ENCODE data around the gene HSPE1. TPM values are rescaled to one million over a fixed set of nuclear protein-coding genes. Genes with fewer than 3 reads are reported as not detected.

HSPE1 gene
- total RNA-seq, 1 experiment from 2014 or later: 321 TPM

DNA sequence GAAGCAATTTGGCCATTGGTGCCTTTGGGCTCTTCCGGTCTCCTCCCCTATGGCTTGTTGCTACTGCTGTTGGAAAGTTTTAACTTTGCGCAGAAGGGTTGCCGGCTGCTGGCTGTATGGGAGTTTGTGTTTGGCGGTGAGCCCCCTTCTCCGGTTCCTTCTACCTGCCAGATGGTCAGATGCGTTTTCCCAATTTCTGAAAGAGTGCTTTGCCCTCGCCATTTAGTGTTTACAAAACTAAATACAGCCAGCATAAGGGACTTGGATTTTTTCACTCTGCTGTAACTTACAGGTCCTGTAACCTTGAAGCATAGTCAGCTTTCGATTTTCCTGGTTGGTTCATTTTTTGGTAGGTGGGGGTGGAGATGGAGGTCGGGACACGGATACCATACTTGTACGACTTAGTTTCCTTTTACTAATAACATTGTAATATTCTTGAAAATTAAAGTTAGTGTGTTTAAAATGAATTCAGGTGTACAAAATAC is 46.2 kb upstream of the HSPE1 start:
- ATAC-seq: peak; percentile 56
- ChIA-PET POLR2A (ENCODE audit: unreplicated experiment) (no interaction called here), CTCF (no interaction called here)
- Histone ChIP-seq H3K9me2 (replicated peaks; ENCODE audit: low read length) (no peaks in the 10 kb centered on the region), H3K9me3 (ENCODE audit: low read length) (no peaks in the 10 kb centered on the region), H3K4me1 (ENCODE audit: insufficient read depth, low read length) (peaks cover 11% of the 10 kb centered on the region), H3K4me2 (ENCODE audit: low read length) (peak overlapping the region; percentile 98), H3K36me3 (ENCODE audit: low read depth, low read length) (no peaks in the 10 kb centered on the region), H3K27ac (ENCODE audit: low read length) (peak overlapping the region; percentile 92), H3K27me3 (ENCODE audit: low read length) (no peaks in the 10 kb centered on the region), H2AFZ (ENCODE audit: low read length) (peak overlapping the region; percentile 79), H4K20me1 (ENCODE audit: low read length) (peaks cover 26% of the 10 kb centered on the region), H3F3A (ENCODE audit: low read length, unreplicated experiment) (no peaks in the 10 kb centered on the region), H3K9ac (ENCODE audit: low read length) (peak overlapping the region; percentile 93), H3K4me3 (ENCODE audit: low read length) (peak overlapping the region; percentile 84), H3K79me2 (ENCODE audit: low read length) (peaks cover 56% of the 10 kb centered on the region)
- intact Hi-C loops (cut with micrococcal nuclease): loop anchor here (1.0 kb wide), 3 partner anchors 19 to 159 kb away; partner anchors contain the start of genes HSPE1 and SF3B1
- no TSS peak for BruUV-seq (replicated peaks)
- DNase-seq: no peak
- TF ChIP-seq EZH2phosphoT487 (IDR thresholded peaks at IDR 0.05; ENCODE audit: borderline replicate concordance, low read length): no peak
- TF ChIP-seq, protein P1, sequence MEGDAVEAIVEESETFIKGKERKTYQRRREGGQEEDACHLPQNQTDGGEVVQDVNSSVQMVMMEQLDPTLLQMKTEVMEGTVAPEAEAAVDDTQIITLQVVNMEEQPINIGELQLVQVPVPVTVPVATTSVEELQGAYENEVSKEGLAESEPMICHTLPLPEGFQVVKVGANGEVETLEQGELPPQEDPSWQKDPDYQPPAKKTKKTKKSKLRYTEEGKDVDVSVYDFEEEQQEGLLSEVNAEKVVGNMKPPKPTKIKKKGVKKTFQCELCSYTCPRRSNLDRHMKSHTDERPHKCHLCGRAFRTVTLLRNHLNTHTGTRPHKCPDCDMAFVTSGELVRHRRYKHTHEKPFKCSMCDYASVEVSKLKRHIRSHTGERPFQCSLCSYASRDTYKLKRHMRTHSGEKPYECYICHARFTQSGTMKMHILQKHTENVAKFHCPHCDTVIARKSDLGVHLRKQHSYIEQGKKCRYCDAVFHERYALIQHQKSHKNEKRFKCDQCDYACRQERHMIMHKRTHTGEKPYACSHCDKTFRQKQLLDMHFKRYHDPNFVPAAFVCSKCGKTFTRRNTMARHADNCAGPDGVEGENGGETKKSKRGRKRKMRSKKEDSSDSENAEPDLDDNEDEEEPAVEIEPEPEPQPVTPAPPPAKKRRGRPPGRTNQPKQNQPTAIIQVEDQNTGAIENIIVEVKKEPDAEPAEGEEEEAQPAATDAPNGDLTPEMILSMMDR (conservative IDR thresholded peaks at IDR 0.05; ENCODE audit: low read depth, low read length): no peak
- no peak for TF ChIP-seq EZH2 (IDR thresholded peaks at IDR 0.05; ENCODE audit: low read length, unreplicated experiment)

DNA sequence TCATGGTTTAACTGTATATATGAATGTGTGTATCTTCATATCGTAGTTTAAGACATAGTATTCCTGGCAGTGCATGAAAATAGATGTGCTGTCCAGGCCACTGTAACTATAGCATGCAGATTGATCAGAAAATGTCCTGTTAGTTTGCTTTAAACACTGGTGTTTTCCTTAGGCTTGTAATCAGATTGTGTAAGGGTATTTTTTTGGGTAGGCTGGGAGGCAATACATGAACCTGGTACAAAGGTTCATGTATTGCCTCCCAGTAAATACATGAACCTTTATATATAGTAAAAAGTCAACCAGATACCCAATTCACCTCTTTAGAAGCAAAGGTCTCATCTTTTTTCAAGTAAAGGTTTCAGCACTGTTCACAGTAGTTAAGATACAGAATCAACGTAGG is 45.3 kb upstream of the HSPE1 start:
- POLR2A ChIA-PET (ENCODE audit: unreplicated experiment): interaction anchor here (0.6 kb wide), 1 partner anchor 47 kb away, joined by 29 read pairs; no protein-coding TSS in a partner anchor

More for the DNA sequence above, 45.3 kb upstream of the HSPE1 start:
- Histone ChIP-seq H3K9ac (ENCODE audit: low read length) (peak overlapping the region; percentile 93), H3K36me3 (ENCODE audit: low read depth, low read length) (peaks cover 5% of the 10 kb centered on the region; the same call in 1 of the 2 replicates), H2AFZ (ENCODE audit: low read length) (no peak overlapping the region), H3K4me1 (ENCODE audit: insufficient read depth, low read length) (peaks cover 11% of the 10 kb centered on the region), H3K4me2 (ENCODE audit: low read length) (peak overlapping the region; percentile 98), H3F3A (ENCODE audit: low read length, unreplicated experiment) (no peaks in the 10 kb centered on the region), H3K27ac (ENCODE audit: low read length) (no peak overlapping the region), H3K4me3 (ENCODE audit: low read length) (peak overlapping the region; percentile 84), H3K9me2 (replicated peaks; ENCODE audit: low read length) (no peaks in the 10 kb centered on the region), H3K9me3 (ENCODE audit: low read length) (no peaks in the 10 kb centered on the region), H4K20me1 (ENCODE audit: low read length) (peaks cover 30% of the 10 kb centered on the region), H3K27me3 (ENCODE audit: low read length) (no peaks in the 10 kb centered on the region), H3K79me2 (ENCODE audit: low read length) (peaks cover 65% of the 10 kb centered on the region)
- intact Hi-C loops (cut with micrococcal nuclease): no loop called here
- BruUV-seq (replicated peaks): no TSS peak
- DNase-seq (no peak), ATAC-seq (no peak)
- CTCF ChIA-PET: no interaction called here
- TF ChIP-seq EZH2phosphoT487 (IDR thresholded peaks at IDR 0.05; ENCODE audit: borderline replicate concordance, low read length): no peak
- TF ChIP-seq EZH2 (IDR thresholded peaks at IDR 0.05; ENCODE audit: low read length, unreplicated experiment): no peak
- TF ChIP-seq, protein P1 (conservative IDR thresholded peaks at IDR 0.05; ENCODE audit: low read depth, low read length): no peak
